ENCODE data around the gene MAN1A1.
A peak's percentile ranks its signal among the peaks of the same experiment; 100 is the strongest.
"Not testable (repeated sequence)": the region's sequence is repeated elsewhere in the genome, so short reads cannot be mapped to it uniquely, and the experiment has no call there.

The MAN1A1 gene

GRCh38 chr6:119349361-119350201 lies at the start of gene MAN1A1:
Gene MAN1A1 (minus strand): TSS chr6:119349761. CDS start chr6:119349065, 696 bp downstream.
- DNase-seq (ENCODE audit: low read depth in 2 of 2): peak; percentile 82 to 84

GRCh38 chr6:119395192-119395591 lies 45.6 kb upstream of the MAN1A1 start:
- no peak for DNase-seq (ENCODE audit: low read depth in 2 of 2)

GRCh38 chr6:119390247-119390793 lies 40.8 kb upstream of the MAN1A1 start:
- no peak for DNase-seq (ENCODE audit: low read depth in 2 of 2)

DNA sequence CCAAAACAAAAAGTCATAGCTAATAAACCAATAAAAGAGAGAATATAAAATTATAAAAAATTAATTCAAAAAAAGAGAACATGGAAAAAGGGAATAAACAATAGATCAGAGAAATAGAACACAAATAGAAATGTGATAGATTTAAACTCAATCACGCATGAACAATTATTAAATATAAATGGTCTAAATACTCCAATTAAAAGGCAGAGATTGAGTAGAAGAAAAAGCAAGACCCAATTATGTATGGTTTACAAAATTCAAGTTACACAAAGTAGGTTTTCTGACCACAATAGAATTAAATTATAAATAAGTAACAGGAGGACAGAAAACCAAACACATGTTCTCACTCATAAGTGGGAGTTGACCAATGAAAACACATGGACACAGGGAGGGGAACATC lies 36.4 kb upstream of the MAN1A1 start:
- DNase-seq (ENCODE audit: low read depth in 2 of 2): no peak

- DNase-seq (ENCODE audit: low read depth in 2 of 2): no peak
These were observed 34.9 kb upstream of the MAN1A1 start for GRCh38 chr6:119384444-119384843.

DNA sequence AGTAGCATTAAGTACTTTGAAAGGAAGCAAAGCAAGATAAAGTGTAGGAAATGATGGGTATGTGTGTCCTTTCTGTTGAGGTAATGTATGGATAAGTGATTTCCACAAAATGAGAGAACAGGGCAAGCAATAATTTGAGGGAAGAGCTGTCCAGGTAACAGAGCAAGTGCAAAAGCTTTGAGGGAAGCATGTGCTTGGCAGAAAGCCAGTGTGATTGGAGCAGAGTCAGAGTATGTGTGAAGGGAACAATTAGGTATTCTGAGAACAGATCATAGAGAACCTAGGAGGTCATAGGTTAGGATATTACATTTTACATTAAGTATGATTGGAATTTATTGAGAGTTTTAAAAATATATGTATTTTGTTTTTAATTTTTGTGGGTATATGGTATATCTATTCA lies 30.2 kb upstream of the MAN1A1 start:
- no peak for DNase-seq (ENCODE audit: low read depth in 2 of 2)

DNA sequence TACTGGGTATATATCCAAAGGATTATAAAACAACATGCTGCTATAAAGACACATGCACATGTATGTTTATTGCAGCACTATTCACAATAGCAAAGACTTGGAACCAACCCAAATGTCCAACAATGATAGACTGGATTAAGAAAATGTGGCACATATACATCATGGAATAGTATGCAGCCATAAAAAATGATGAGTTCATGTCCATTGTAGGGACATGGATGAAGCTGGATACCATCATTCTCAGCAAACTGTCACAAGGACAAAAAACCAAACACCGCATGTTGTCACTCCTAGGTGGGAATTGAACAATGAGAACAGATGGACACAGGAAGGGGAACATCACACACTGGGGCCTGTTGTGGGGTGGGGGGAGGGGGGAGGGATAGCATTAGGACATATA lies 27.5 kb upstream of the MAN1A1 start:
- not testable (repeated sequence) for DNase-seq (ENCODE audit: low read depth in 2 of 2)

- DNase-seq (ENCODE audit: low read depth in 2 of 2): no peak
These were observed 20.5 kb upstream of the MAN1A1 start for GRCh38 chr6:119370080-119370479.

DNA sequence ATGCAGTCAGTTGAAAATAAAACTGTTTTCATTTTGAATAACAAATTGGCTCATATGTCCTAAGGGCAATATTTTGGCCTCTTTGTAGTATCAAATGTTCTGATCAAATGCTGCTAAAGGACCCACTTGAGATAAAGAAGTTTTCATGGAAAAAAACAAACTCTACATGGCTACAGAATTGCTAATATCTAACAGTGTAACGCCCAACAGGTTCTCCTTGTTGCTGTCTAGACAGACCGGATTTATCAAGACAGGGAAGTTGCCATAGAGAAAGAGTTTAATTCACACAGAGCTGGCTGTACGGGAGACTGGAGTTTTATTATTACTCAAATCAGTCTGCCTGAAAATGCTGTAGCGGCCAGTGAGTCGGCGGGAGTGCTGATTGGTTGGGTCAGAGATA lies 19.4 kb upstream of the MAN1A1 start:
- DNase-seq (ENCODE audit: low read depth in 2 of 2): no peak

DNA sequence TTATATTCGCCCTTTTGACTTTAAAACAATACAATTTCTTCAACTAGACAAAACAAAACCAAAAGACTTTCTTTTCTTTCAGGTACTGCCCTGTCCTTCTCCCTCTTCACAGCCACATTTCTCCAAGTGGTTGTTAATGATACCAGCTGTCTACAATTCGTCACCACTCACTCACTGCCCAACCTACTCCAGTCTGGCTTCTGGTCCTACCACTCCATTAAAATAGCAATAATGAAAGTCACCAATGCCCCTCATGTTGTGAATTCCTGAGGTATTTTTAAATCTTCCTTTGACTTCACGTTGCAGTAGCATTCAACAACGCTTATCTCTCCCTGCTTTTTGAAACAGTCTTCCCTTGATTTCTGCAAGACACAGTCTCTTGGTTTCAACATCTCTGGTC lies 11.6 kb upstream of the MAN1A1 start:
- no peak for DNase-seq (ENCODE audit: low read depth in 2 of 2)

- no peak for DNase-seq (ENCODE audit: low read depth in 2 of 2)
These were observed 10.8 kb upstream of the MAN1A1 start for GRCh38 chr6:119360262-119360915.

- no peak for DNase-seq (ENCODE audit: low read depth in 2 of 2)
These were observed 6.3 kb upstream of the MAN1A1 start for GRCh38 chr6:119355890-119356289.

GRCh38 chr6:119355157-119355556 lies 5.6 kb upstream of the MAN1A1 start:
- no peak for DNase-seq (ENCODE audit: low read depth in 2 of 2)

- no peak for DNase-seq (ENCODE audit: low read depth in 2 of 2)
These were observed 4.1 kb upstream of the MAN1A1 start for GRCh38 chr6:119353696-119354095.

- DNase-seq (ENCODE audit: low read depth in 2 of 2): no peak
These were observed 2.4 kb upstream of the MAN1A1 start for GRCh38 chr6:119352001-119352400.

- no peak for DNase-seq (ENCODE audit: low read depth in 2 of 2)
These were observed 1.4 kb upstream of the MAN1A1 start for GRCh38 chr6:119350952-119351372.

- DNase-seq (ENCODE audit: low read depth in 2 of 2): peak in 1 of 2 donors; percentile 27
These were observed 816 bp upstream of the MAN1A1 start for GRCh38 chr6:119350202-119350951.

- peak in 1 of 2 donors; percentile 3 for DNase-seq (ENCODE audit: low read depth in 2 of 2)
These were observed 707 bp downstream of the MAN1A1 start for GRCh38 chr6:119348748-119349360.

DNA sequence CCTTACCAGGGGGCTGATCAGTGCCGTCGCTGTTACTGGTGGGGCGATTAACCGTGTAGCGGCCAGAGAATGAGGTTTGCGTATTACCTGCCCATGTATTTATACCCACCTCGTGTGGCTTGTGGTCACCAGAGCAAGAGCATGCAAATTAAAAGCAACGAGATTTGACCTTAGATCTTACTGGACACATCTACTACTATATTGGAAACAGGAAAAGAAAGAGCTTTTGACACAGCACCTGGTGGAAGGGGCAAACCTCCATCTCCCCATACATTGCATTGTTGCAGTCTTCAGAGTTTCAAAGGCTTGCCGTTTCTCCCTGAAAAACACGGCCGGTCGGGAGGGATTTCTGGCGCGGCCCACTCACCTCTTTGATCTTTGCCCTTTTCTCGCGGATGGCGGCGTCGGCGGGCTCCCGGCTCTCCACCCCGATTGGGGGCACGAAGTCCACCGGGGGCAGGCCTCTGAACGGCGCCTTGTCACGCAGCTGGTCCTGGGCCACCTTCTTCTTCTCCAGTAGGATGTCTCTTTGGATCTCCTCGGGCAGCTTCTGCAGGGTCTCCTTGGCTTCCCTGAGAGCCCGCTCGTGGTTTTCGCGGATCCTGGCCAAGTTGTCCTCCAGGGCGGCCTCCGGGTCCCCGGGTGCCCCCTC lies 1.3 kb downstream of the MAN1A1 start:
- peak in 1 of 2 donors; percentile 25 for DNase-seq (ENCODE audit: low read depth in 2 of 2)

- peak in 1 of 2 donors; percentile 19 for DNase-seq (ENCODE audit: low read depth in 2 of 2)
These were observed 2.0 kb downstream of the MAN1A1 start for GRCh38 chr6:119347466-119348095.

GRCh38 chr6:119346936-119347335 lies 2.6 kb downstream of the MAN1A1 start:
- no peak for DNase-seq (ENCODE audit: low read depth in 2 of 2)

All from stimulated activated CD8-positive, alpha-beta memory T cell treated with anti-CD3 and anti-CD28 coated beads, Interleukin-15, amount 100 ng/mL, for 48 hours (primary cell).